Panc1 (cell line): Measurements from ENCODE around the gene NR2C2.

Source experiments
- POLR2AphosphoS5 ChIP-seq: IDR thresholded peaks from 2 replicates; pipeline ENCODE4 v1.6.1; 2012; ENCODE audit warnings: mild to moderate bottlenecking, low read depth, low read length, moderate library complexity
- REST ChIP-seq, 2 experiments: IDR thresholded peaks; 2 replicates each; pipeline ENCODE4 v1.6.1; 2011 to 2012; ENCODE audit warnings: low read depth in 2 of 2, control low read depth in 1 of 2, low read length in 1 of 2, mild to moderate bottlenecking in 1 of 2, moderate library complexity in 1 of 2; ENCODE audit not compliant: insufficient read depth in 1 of 2
- SIN3A ChIP-seq: IDR thresholded peaks from 2 replicates; pipeline ENCODE4 v1.6.1; 2012; ENCODE audit warnings: low read depth, mild to moderate bottlenecking, low read length, moderate library complexity, borderline replicate concordance; ENCODE audit not compliant: insufficient read depth
- TF ChIP-seq, protein P1 (sequence below): fragments of 450-650 bp; IDR thresholded peaks from 2 replicates; pipeline ENCODE4 v1.5.1; 2017; ENCODE audit warnings: mild to moderate bottlenecking

DNA sequence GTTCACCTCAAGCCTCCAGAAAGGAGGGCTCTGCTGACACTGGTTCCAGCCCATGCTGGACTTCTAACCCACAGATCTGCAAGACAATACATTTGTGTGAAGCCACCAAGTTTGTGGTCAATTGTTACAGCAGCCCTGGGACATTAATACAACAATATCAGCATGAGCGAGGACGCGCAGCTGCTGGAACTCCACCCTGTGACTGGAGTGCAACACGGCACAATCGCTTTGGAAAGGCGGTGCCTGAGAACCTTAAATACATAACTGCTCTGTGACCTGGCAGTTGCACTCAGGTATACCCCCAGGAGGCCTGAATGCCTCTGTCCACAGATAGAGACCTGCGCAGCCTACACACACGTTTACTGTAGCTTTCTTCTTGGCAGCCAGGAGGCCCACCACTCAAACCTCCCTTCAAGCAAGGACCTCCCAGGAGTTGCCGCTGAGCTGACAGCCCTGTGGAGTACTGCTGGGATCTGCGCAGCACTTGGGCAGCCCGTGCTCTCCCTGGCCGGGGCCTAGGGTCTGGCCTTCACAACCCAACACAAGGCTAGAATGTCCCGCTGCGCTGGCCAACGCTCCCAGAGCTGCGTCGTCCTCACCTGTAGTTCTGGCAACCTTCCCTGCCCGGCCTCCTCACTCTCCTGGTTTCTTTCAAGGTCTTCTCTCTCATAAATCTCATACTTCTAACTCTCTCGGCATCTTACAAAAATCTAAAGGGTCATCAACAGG, 109.5 kb downstream of the NR2C2 start:
- TF ChIP-seq POLR2AphosphoS5, result no peak
- TF ChIP-seq, protein P1, sequence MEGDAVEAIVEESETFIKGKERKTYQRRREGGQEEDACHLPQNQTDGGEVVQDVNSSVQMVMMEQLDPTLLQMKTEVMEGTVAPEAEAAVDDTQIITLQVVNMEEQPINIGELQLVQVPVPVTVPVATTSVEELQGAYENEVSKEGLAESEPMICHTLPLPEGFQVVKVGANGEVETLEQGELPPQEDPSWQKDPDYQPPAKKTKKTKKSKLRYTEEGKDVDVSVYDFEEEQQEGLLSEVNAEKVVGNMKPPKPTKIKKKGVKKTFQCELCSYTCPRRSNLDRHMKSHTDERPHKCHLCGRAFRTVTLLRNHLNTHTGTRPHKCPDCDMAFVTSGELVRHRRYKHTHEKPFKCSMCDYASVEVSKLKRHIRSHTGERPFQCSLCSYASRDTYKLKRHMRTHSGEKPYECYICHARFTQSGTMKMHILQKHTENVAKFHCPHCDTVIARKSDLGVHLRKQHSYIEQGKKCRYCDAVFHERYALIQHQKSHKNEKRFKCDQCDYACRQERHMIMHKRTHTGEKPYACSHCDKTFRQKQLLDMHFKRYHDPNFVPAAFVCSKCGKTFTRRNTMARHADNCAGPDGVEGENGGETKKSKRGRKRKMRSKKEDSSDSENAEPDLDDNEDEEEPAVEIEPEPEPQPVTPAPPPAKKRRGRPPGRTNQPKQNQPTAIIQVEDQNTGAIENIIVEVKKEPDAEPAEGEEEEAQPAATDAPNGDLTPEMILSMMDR, result no peak
- TF ChIP-seq SIN3A, result no peak
- no peak for TF ChIP-seq REST (IDR thresholded peaks at IDR 0.05; ENCODE audit: insufficient read depth in 1 of 2, low read depth in 2 of 2, low read length in 1 of 2)
